Measurements from ENCODE around the gene BRS3.

GRCh38 chrX:136493011-136493410, 5.3 kb downstream of the BRS3 start:
- no peak for TF ChIP-seq YY1 (IDR thresholded peaks at IDR 0.05; ENCODE audit: low read depth, low read length)
- no peak for TF ChIP-seq CHD2 (IDR thresholded peaks at IDR 0.05; ENCODE audit: borderline replicate concordance, low read depth, low read length)
- no peak for TF ChIP-seq BRCA1 (IDR thresholded peaks at IDR 0.05; ENCODE audit: low read depth, low read length)
- TF ChIP-seq MTA3 (IDR thresholded peaks at IDR 0.05; ENCODE audit: borderline replicate concordance, low read length): no peak
- TF ChIP-seq MYC (IDR thresholded peaks at IDR 0.05; ENCODE audit: insufficient read depth, insufficient read length, insufficient replicate concordance, low read length, severe bottlenecking): no peak
- TF ChIP-seq FOS (IDR thresholded peaks at IDR 0.05; ENCODE audit: borderline replicate concordance, extremely low read depth, insufficient read length): no peak
- no peak for TF ChIP-seq STAT1 (conservative IDR thresholded peaks at IDR 0.05)
- TF ChIP-seq EP300 (IDR thresholded peaks at IDR 0.05; ENCODE audit: borderline replicate concordance in 1 of 2, control insufficient read depth in 1 of 2, low read depth in 2 of 2, low read length in 2 of 2): no peak
- TF ChIP-seq EZH2 (IDR thresholded peaks at IDR 0.05; ENCODE audit: borderline replicate concordance, control insufficient read depth, low read depth, low read length): no peak

Data from GM12878 (cell line).